Measurements from ENCODE around the gene CTNNA2.

The CTNNA2 gene

DNA sequence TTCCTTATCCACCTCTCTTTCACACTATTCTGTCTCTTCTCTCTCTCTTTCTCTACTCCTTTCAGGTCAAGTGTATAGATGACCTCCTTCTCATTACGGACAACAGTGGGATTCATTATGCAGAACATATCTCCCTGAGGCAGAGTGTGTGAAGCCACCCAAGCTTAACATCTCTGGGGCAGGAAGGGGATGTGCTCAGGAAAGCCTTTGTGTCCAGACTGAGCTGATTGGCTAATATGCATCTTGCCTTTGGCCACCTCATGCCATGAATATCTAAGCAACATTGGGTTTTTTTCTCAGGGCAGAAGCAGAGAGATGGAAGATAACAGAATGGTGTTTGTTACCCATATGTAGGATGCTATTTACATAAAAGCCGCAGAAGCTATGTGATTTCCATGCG lies 1003.1 kb downstream of the CTNNA2 start:
- TF ChIP-seq, protein P1, sequence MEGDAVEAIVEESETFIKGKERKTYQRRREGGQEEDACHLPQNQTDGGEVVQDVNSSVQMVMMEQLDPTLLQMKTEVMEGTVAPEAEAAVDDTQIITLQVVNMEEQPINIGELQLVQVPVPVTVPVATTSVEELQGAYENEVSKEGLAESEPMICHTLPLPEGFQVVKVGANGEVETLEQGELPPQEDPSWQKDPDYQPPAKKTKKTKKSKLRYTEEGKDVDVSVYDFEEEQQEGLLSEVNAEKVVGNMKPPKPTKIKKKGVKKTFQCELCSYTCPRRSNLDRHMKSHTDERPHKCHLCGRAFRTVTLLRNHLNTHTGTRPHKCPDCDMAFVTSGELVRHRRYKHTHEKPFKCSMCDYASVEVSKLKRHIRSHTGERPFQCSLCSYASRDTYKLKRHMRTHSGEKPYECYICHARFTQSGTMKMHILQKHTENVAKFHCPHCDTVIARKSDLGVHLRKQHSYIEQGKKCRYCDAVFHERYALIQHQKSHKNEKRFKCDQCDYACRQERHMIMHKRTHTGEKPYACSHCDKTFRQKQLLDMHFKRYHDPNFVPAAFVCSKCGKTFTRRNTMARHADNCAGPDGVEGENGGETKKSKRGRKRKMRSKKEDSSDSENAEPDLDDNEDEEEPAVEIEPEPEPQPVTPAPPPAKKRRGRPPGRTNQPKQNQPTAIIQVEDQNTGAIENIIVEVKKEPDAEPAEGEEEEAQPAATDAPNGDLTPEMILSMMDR (IDR thresholded peaks at IDR 0.05): no peak
- TF ChIP-seq ZFX (IDR thresholded peaks at IDR 0.05; ENCODE audit: borderline replicate concordance): no peak
- no peak overlapping the region for H3K27ac ChIP-seq

DNA sequence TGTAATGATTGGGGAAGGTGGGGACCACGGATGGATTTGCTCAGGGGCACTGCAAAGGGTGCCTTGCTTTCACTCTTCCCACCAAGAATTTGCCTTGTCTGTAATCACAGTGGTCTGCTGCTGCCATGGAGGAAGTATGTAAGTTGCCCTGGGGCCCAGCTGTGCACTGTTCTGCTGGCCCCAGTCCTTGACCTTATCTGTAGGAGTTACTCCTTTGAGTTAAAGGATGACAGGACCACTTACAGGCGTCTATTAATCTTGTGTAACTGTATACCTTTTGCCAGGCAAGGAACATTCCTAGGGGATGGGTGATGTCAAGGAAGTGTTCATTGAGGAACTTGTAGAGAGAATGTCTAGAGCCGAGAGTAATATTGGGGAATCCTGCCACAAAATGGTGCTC lies 1004.5 kb downstream of the CTNNA2 start:
- TF ChIP-seq, protein P1 (IDR thresholded peaks at IDR 0.05): no peak
- no peak for TF ChIP-seq ZFX (IDR thresholded peaks at IDR 0.05; ENCODE audit: borderline replicate concordance)

DNA sequence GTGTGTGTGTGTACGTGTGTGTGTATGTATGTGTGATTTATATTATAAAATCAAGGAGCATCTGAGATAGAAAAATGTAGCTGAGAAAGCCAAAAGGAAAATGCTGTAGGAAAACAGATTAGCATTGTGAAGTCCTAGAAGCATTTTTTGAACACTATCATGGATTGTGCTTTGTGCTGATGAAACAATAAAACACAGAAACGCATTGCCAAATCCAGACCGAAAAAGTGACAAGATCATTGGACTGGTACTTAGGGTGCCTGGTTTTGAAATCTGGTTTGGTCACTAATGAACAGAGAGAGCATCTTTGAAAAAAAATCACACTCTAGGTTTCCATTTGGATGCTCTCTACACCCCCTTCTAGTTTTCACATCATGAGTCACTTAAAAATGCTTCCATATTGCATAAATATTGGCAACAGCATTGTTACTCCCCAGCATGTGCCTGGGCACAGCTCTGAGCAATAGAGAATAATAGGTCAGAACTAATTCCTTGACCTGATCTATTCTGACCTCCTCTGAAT lies 1006.3 kb downstream of the CTNNA2 start:
- TF ChIP-seq, protein P1 (IDR thresholded peaks at IDR 0.05): no peak
- H3K27ac ChIP-seq: no peak overlapping the region

More for the DNA sequence above, 1004.5 kb downstream of the CTNNA2 start:
- no peak overlapping the region for H3K27ac ChIP-seq

DNA sequence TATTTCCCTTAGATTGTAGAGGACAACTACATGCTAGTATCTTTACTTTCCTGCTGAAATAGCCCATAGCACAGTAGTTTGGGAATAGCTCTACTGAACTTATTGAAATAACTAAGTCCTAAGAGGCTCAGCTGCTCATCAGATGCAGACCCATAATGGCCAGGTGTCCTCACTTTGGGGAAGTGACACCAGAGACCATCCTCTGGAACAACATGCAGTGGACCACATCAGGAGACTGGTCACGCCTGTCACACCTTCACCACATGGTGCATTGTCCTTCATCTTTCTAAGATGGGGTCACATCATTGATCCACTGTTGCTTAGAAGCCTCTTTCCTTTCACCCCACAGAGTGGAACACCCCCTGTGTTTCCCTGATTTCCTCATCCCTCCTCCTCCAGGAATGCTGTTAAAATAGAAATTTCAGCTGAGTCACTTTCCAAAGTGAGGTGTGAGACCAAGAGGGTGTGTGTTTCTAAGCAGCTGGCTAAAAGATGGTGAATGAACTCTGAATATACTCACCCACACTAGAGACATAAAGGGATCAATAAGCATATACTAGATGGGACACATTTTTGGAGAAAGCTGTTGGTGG lies 1006.9 kb downstream of the CTNNA2 start:
- H3K27ac ChIP-seq: no peak overlapping the region
- TF ChIP-seq, protein P1 (IDR thresholded peaks at IDR 0.05): no peak
- TF ChIP-seq ZFX (IDR thresholded peaks at IDR 0.05; ENCODE audit: borderline replicate concordance): no peak

DNA sequence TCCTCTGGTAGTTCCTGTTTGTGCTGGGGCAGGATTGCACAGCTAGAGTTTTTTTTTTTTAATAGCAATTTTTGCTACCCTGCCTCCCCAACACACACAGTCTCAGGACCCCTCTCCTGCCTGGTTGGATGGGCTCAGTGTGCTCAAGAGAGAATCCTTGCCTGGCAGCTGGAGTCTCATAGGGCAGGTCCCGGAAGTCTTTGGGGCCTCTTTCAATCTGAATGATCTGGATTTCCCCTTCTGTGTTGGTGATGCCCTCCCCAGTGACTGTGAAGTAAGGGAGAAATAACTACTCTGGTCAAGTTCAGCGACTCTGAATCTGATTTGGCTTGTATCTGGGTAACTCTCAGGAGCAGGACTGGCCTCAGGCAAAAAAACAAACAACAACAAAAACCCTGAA lies 1012.3 kb downstream of the CTNNA2 start:
- TF ChIP-seq, protein P1 (IDR thresholded peaks at IDR 0.05): no peak
- no peak for TF ChIP-seq ZFX (IDR thresholded peaks at IDR 0.05; ENCODE audit: borderline replicate concordance)
- no peak overlapping the region for H3K27ac ChIP-seq

DNA sequence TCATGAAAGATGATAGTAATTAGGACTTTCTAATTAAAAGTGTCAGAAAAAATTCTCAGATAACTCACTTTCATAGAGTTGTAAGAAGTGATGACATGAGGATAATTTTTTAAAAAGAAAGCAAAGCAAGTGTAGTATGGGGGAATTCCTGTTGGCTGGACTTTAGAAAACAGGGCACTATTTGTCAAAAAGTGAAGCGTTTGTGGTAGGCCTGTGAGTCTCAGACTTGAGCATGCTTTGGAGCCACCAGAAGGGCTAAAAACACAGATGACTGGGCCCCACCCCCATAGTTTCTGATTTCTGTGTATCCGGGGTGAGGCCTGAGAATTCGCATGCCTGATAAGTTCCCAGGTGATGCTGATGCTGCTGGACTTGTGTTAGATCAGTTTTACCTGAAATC lies 1014.3 kb downstream of the CTNNA2 start:
- H3K27ac ChIP-seq: no peak overlapping the region
- TF ChIP-seq, protein P1 (IDR thresholded peaks at IDR 0.05): no peak
- no peak for TF ChIP-seq ZFX (IDR thresholded peaks at IDR 0.05; ENCODE audit: borderline replicate concordance)

DNA sequence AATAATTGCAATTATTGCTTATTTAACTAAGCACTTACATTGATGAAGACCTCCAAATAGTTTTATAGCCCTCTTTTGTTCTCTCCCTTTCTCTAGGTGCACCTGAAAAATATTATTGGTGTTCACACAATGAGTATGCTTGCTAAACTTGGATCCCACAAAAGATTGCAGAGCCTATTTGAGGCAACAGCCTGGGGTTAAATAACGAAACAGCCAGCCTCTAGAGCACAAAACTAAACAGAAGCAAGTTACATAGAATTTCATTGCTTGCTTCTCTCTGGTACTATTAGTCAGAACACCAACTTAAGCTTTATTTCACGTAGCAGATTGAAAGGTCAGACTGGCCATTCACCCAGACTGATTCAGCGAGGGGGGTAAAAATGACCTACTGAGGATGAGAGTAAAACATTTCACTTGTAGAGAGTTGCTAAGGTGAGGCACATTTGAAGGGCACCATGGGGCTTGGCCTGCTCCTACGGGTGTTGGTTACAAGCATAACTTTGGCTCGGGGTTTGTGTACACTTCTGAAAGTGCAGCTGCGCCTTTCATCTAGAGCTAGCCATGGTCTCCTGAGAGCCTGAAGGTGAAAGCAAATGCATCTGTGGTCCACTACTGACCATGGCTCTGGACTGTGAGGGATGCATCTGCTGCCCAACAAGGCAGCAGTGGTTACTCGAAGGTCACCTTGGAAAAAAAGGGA lies 1016.8 kb downstream of the CTNNA2 start:
- TF ChIP-seq, protein P1 (IDR thresholded peaks at IDR 0.05): no peak
- TF ChIP-seq ZFX (IDR thresholded peaks at IDR 0.05; ENCODE audit: borderline replicate concordance): no peak
- no peak overlapping the region for H3K27ac ChIP-seq

Measured in 22Rv1 (cell line).